Muscle of arm (tissue), 12 donors: Measurements from ENCODE around the gene ZKSCAN7. TPM values are rescaled to one million over a fixed set of nuclear protein-coding genes. Genes with fewer than 3 reads are reported as not detected.
"Not testable (repeated sequence)": the region's sequence is repeated elsewhere in the genome, so short reads cannot be mapped to it uniquely, and the experiment has no call there.

ENCODE experiments used
- DNase-seq: peaks from one replicate; pipeline ENCODE4 v3.0.0-alpha.2; 2013
- polyA plus RNA-seq, 12 donors: library from polyadenylated mRNA; unstranded; fragments of 120-200 nt; gene quantifications; one replicate each; pipeline ENCODE4 v1.2.1, GENCODE V29; 2013; ENCODE audit not compliant: insufficient read length in 12 of 12

ZKSCAN7 gene
- polyA plus RNA-seq, 12 donors: 5.8 to 10.4 (median 8.1) TPM; not detected in 1

GRCh38 chr3:44571024-44571423 lies 16.0 kb downstream of the ZKSCAN7 start:
- DNase-seq: no peak

GRCh38 chr3:44576613-44577012 lies 21.6 kb downstream of the ZKSCAN7 start:
- DNase-seq: peak; percentile 29

GRCh38 chr3:44577354-44577952 lies 22.5 kb downstream of the ZKSCAN7 start:
- DNase-seq: not testable (repeated sequence)

- not testable (repeated sequence) for DNase-seq
Observed at GRCh38 chr3:44578316-44578715, 23.3 kb downstream of the ZKSCAN7 start.

- DNase-seq: not testable (repeated sequence)
Observed at GRCh38 chr3:44578924-44579515, 24.0 kb downstream of the ZKSCAN7 start.

- DNase-seq: not testable (repeated sequence)
Observed at GRCh38 chr3:44579749-44580148, 24.8 kb downstream of the ZKSCAN7 start.

- not testable (repeated sequence) for DNase-seq
Observed at GRCh38 chr3:44580971-44581370, 26.0 kb downstream of the ZKSCAN7 start.

GRCh38 chr3:44584646-44585501 lies 29.9 kb downstream of the ZKSCAN7 start, which contains the start of gene ZNF660:
Gene ZNF660 (plus strand): TSS chr3:44584964. CDS start chr3:44594194, 9,230 bp downstream.
- DNase-seq: peak; percentile 81

GRCh38 chr3:44596621-44597020 lies 41.6 kb downstream of the ZKSCAN7 start:
- no peak for DNase-seq

GRCh38 chr3:44601749-44602148 lies 46.8 kb downstream of the ZKSCAN7 start:
- DNase-seq: no peak

GRCh38 chr3:44612678-44613077 lies 57.7 kb downstream of the ZKSCAN7 start:
- no peak for DNase-seq

Other genes starting within 250 kb of the ZKSCAN7 start
- 10 to 100 TPM in 11 of 12 donors, not detected in 1; 23.8 to 51.5 (median 26.0) TPM for gene TCAIM, start 216.4 kb upstream of the ZKSCAN7 start, polyA plus RNA-seq
- 10 to 100 TPM in 11 of 12 donors, not detected in 1; 12.4 to 22.4 (median 16.9) TPM for gene ZNF445, start 77.5 kb upstream of the ZKSCAN7 start, polyA plus RNA-seq
- 1 to 10 TPM in 11 of 12 donors, not detected in 1; 3.4 to 9.8 (median 4.8) TPM for gene ZNF660, start 29.8 kb downstream of the ZKSCAN7 start, polyA plus RNA-seq
- gene ZNF197, start 69.8 kb downstream of the ZKSCAN7 start, polyA plus RNA-seq: 10 to 100 TPM in 11 of 12 donors, not detected in 1; 13.5 to 24.4 (median 20.2) TPM
- 1 to 10 TPM in 11 of 12 donors, not detected in 1; 5.7 to 9.2 (median 7.4) TPM for gene ZNF35, start 93.5 kb downstream of the ZKSCAN7 start, polyA plus RNA-seq
- 1 to 10 TPM in 11 of 12 donors, not detected in 1; 5.1 to 9.2 (median 7.4) TPM for gene ZNF502, start 157.5 kb downstream of the ZKSCAN7 start, polyA plus RNA-seq
- gene ZNF501, start 174.4 kb downstream of the ZKSCAN7 start, polyA plus RNA-seq: 10 to 100 TPM in 1 of 12 donors, 1 to 10 TPM in 10, not detected in 1; 5.8 to 13.5 (median 7.0) TPM
- 10 to 100 TPM in 11 of 12 donors, not detected in 1; 32.2 to 55.5 (median 38.7) TPM for gene KIAA1143, start 206.4 kb downstream of the ZKSCAN7 start, polyA plus RNA-seq
- gene KIF15, start 206.6 kb downstream of the ZKSCAN7 start, polyA plus RNA-seq: 10 to 100 TPM in 8 of 12 donors, 1 to 10 TPM in 3, not detected in 1; 7.1 to 20.0 (median 13.1) TPM